ENCODE data around the gene ATP12A. TPM values are rescaled to one million over a fixed set of nuclear protein-coding genes. Genes with fewer than 3 reads are reported as not detected.

The ATP12A gene
- total and polyA plus RNA-seq, 2 of the 8 experiments (the other 6 are each of a cell fraction or from before 2014, with no cell fraction given): 0.80 to 1.3 TPM

GRCh38 chr13:24744247-24744646, 64.0 kb downstream of the ATP12A start:
- ChIA-PET POLR2A (ENCODE audit: partially characterized antibody) (no interaction called here), CTCF (ENCODE audit: partially characterized antibody) (interaction anchor here (0.8 to 2.7 kb wide), 4 partner anchors 15 to 240 kb away, joined by 3 to 12 read pairs (median 4); no protein-coding TSS in a partner anchor)
- Histone ChIP-seq H3K14ac (ENCODE audit: insufficient read length) (no peak overlapping the region), H3K23me2 (ENCODE audit: low read depth, low read length) (peaks cover 11% of the 10 kb centered on the region), H3K4me2 (ENCODE audit: insufficient read depth in 1 of 2, low read depth in 2 of 2, low read length in 2 of 2) (no peak overlapping the region), H3K27ac (ENCODE audit: low read depth, low read length) (no peak overlapping the region), H3K4ac (replicated peaks; ENCODE audit: insufficient read length, low read depth, low read length) (no peak overlapping the region), H2BK20ac (ENCODE audit: low read length) (0 out of 2 replicates have a peak overlapping the region, but pooled peaks have one; percentile 10), H3K18ac (ENCODE audit: extremely low read depth, low read length) (no peak overlapping the region), H2BK5ac (ENCODE audit: low read depth, low read length) (no peak overlapping the region), H2BK12ac (ENCODE audit: low read depth, low read length) (no peak overlapping the region), H3K79me1 (ENCODE audit: low read depth, low read length) (no peaks in the 10 kb centered on the region), H3K4me3 (ENCODE audit: extremely low read depth in 1 of 4, insufficient read depth in 2 of 4, low read depth in 3 of 4, low read length in 4 of 4) (no peak overlapping the region), H3K4me1 (replicated peaks in 1 of 4; ENCODE audit: control insufficient read depth in 3 of 4, insufficient read depth in 4 of 4, low read length in 3 of 4) (peaks cover 0 to 18% (median 8%) of the 10 kb centered on the region in 4 experiments; a peak in 5 of 7 replicates), H3K23ac (ENCODE audit: insufficient read length) (no peak overlapping the region), H2AK5ac (ENCODE audit: low read depth, low read length) (no peak overlapping the region), H3K56ac (replicated peaks; ENCODE audit: insufficient read length, low read depth, low read length) (no peak overlapping the region), H4K20me1 (replicated peaks in 1 of 2; ENCODE audit: control insufficient read depth in 1 of 2, insufficient read depth in 2 of 2, low read length in 2 of 2) (peaks cover 0 to 2% of the 10 kb centered on the region in 2 experiments), H3K9me3 (ENCODE audit: insufficient read depth in 2 of 2, low read depth in 1 of 2, low read length in 1 of 2) (no peaks in the 10 kb centered on the region; a peak in 1 of 4 replicates), H2BK120ac (replicated peaks; ENCODE audit: low read depth, low read length) (no peak overlapping the region), H4K91ac (replicated peaks; ENCODE audit: insufficient read length, low read length) (no peak overlapping the region), H3K79me2 (ENCODE audit: control insufficient read depth in 1 of 2, insufficient read depth in 2 of 2, low read length in 2 of 2) (no peaks in the 10 kb centered on the region), H3K9ac (replicated peaks in 1 of 4; ENCODE audit: extremely low read depth in 1 of 4, low read depth in 3 of 4, low read length in 3 of 4) (no peak overlapping the region), H3K36me3 (ENCODE audit: control insufficient read depth in 2 of 4, insufficient read depth in 4 of 4, low read length in 3 of 4) (peaks cover 0 to 5% (median 0%) of the 10 kb centered on the region in 4 experiments; a peak in 1 of 8 replicates), H2AFZ (ENCODE audit: low read length) (no peak overlapping the region), H4K8ac (ENCODE audit: extremely low read depth, insufficient read depth, low read length) (no peak overlapping the region), H2BK15ac (ENCODE audit: low read length) (no peak overlapping the region), H3K27me3 (replicated peaks in 1 of 4; ENCODE audit: control insufficient read depth in 3 of 4, extremely low read depth in 1 of 4, insufficient read depth in 3 of 4, low read length in 3 of 4) (peaks cover 43 to 60% (median 56%) of the 10 kb centered on the region in 4 experiments), H4K5ac (ENCODE audit: insufficient read length, low read depth, low read length) (no peak overlapping the region)
- WGBS, 2 experiments (ENCODE audit: extremely low coverage in 1 of 2, insufficient coverage in 1 of 2, insufficient read length in 1 of 2, insufficient replicate concordance in 2 of 2, low coverage in 1 of 2, low lambda C conversion rate in 2 of 2, missing lambda C conversion rate in 1 of 2): 86% methylated on average over 6 of the region's 6 CpGs; no CpG with 5 or more reads in 1 of the 2 experiments
- TF ChIP-seq GABPA (IDR thresholded peaks at IDR 0.05; ENCODE audit: borderline replicate concordance, insufficient read depth, low read length) (no peak), CHD1 (IDR thresholded peaks at IDR 0.05; ENCODE audit: low read depth, low read length) (no peak)
- DNase-seq (ENCODE audit: low read depth in 1 of 2, low spot score in 2 of 2) (no peak), FAIRE-seq (no peak)

Data from H1 (cell line).